ENCODE measurements around the gene RETREG1. TPM values are rescaled to one million over a fixed set of nuclear protein-coding genes. Genes with fewer than 3 reads are reported as not detected.

RETREG1 gene
- polyA plus RNA-seq, 1 of the 3 experiments (the other 2 are of a cell fraction), result 0.43 TPM

- Histone ChIP-seq H2AFZ (ENCODE audit: low read depth) (no peak overlapping the region), H3K27me3 (ENCODE audit: insufficient read depth) (no peaks in the 10 kb centered on the region), H4K20me1 (ENCODE audit: insufficient read depth) (peaks cover 38% of the 10 kb centered on the region), H3K4me1 (ENCODE audit: control insufficient read depth in 1 of 2, insufficient read depth in 2 of 2, low read depth in 1 of 2, low read length in 1 of 2) (peaks cover 0 to 7% of the 10 kb centered on the region in 2 experiments; a peak in 2 of 4 replicates), H3K79me2 (ENCODE audit: insufficient read depth) (peaks cover 60% of the 10 kb centered on the region; the same call in 1 of the 2 replicates), H3K4me2 (no peak overlapping the region), H3K27ac (ENCODE audit: low read depth in 2 of 2, low read length in 1 of 2) (no peak overlapping the region; a peak in 1 of 4 replicates), H3K9me3 (no peaks in the 10 kb centered on the region), H3K4me3 (ENCODE audit: low read depth in 2 of 2, low read length in 1 of 2) (no peak overlapping the region), H3K9me2 (no peaks in the 10 kb centered on the region), H3K36me3 (replicated peaks in 1 of 2; ENCODE audit: control insufficient read depth in 1 of 2, insufficient read depth in 2 of 2, low read length in 1 of 2) (peaks cover 65 to 85% of the 10 kb centered on the region in 2 experiments), H3K9ac (no peak overlapping the region), H3F3A (replicated peaks; ENCODE audit: insufficient read depth) (peaks cover 11% of the 10 kb centered on the region)
- ChIA-PET CTCF (interaction anchor here (0.7 to 7.6 kb wide), 8 partner anchors 8 to 746 kb away, joined by 3 to 96 read pairs (median 4); partner anchors contain the start of gene MARCHF11), POLR2A (interaction anchor here (1.2 kb wide), 1 partner anchor 278 kb away, joined by 5 read pairs; the partner anchor contains the start of gene MARCHF11)
- no peak for DNase-seq
- 64% methylated on average over 1 of the region's 1 CpG for WGBS (ENCODE audit: low lambda C conversion rate)
- TF ChIP-seq RAD21 (IDR thresholded peaks at IDR 0.05; ENCODE audit: low read length) (no peak), TAF1 (IDR thresholded peaks at IDR 0.05; ENCODE audit: borderline replicate concordance, low read depth, low read length) (no peak), FOXM1 (IDR thresholded peaks at IDR 0.05; ENCODE audit: low read depth) (no peak), YY1 (IDR thresholded peaks at IDR 0.05; ENCODE audit: low read depth) (no peak), PBX3 (IDR thresholded peaks at IDR 0.05) (no peak), GABPA (IDR thresholded peaks at IDR 0.05; ENCODE audit: low read depth) (no peak)
- TF ChIP-seq, protein P1, sequence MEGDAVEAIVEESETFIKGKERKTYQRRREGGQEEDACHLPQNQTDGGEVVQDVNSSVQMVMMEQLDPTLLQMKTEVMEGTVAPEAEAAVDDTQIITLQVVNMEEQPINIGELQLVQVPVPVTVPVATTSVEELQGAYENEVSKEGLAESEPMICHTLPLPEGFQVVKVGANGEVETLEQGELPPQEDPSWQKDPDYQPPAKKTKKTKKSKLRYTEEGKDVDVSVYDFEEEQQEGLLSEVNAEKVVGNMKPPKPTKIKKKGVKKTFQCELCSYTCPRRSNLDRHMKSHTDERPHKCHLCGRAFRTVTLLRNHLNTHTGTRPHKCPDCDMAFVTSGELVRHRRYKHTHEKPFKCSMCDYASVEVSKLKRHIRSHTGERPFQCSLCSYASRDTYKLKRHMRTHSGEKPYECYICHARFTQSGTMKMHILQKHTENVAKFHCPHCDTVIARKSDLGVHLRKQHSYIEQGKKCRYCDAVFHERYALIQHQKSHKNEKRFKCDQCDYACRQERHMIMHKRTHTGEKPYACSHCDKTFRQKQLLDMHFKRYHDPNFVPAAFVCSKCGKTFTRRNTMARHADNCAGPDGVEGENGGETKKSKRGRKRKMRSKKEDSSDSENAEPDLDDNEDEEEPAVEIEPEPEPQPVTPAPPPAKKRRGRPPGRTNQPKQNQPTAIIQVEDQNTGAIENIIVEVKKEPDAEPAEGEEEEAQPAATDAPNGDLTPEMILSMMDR (IDR thresholded peaks at IDR 0.05), result no peak
These were observed 158.9 kb downstream of the RETREG1 start for GRCh38 chr5:16457853-16458252.

GRCh38 chr5:16457451-16457850, 159.3 kb downstream of the RETREG1 start:
- Histone ChIP-seq H2AFZ (ENCODE audit: low read depth) (no peak overlapping the region), H3K36me3 (replicated peaks in 1 of 2; ENCODE audit: control insufficient read depth in 1 of 2, insufficient read depth in 2 of 2, low read length in 1 of 2) (peaks cover 68 to 85% of the 10 kb centered on the region in 2 experiments), H3K9ac (no peak overlapping the region), H4K20me1 (ENCODE audit: insufficient read depth) (peaks cover 42% of the 10 kb centered on the region), H3K27me3 (ENCODE audit: insufficient read depth) (no peaks in the 10 kb centered on the region), H3K9me2 (no peaks in the 10 kb centered on the region), H3F3A (replicated peaks; ENCODE audit: insufficient read depth) (peaks cover 11% of the 10 kb centered on the region), H3K79me2 (ENCODE audit: insufficient read depth) (peaks cover 56% of the 10 kb centered on the region; the same call in 1 of the 2 replicates), H3K9me3 (no peaks in the 10 kb centered on the region), H3K27ac (ENCODE audit: low read depth in 2 of 2, low read length in 1 of 2) (peak overlapping the region in 1 of 2 experiments; percentile 11; a peak in 1 of 4 replicates), H3K4me2 (no peak overlapping the region), H3K4me3 (ENCODE audit: low read depth in 2 of 2, low read length in 1 of 2) (no peak overlapping the region), H3K4me1 (ENCODE audit: control insufficient read depth in 1 of 2, insufficient read depth in 2 of 2, low read depth in 1 of 2, low read length in 1 of 2) (peaks cover 0 to 8% of the 10 kb centered on the region in 2 experiments; a peak in 2 of 4 replicates)
- WGBS (ENCODE audit: low lambda C conversion rate), result 79% methylated on average over 3 of the region's 3 CpGs
- no peak for DNase-seq
- POLR2A ChIA-PET, result interaction anchor here (1.2 kb wide), 1 partner anchor 277 kb away, joined by 5 read pairs; the partner anchor contains the start of gene MARCHF11
- CTCF ChIA-PET, result interaction anchor here (1.0 to 7.6 kb wide), 7 partner anchors 7 to 733 kb away, joined by 4 to 96 read pairs (median 6); partner anchors contain the start of gene MARCHF11
- TF ChIP-seq IRF3 (IDR thresholded peaks at IDR 0.05; ENCODE audit: low read depth, low read length) (no peak), YY1 (IDR thresholded peaks at IDR 0.05; ENCODE audit: low read depth) (no peak), RXRA (IDR thresholded peaks at IDR 0.05; ENCODE audit: borderline replicate concordance, low read depth) (no peak), POLR2AphosphoS5 (IDR thresholded peaks at IDR 0.05; ENCODE audit: low read depth, low read length) (no peak)

Data from SK-N-SH (cell line).